Fibroblast of skin of scalp (primary cell): ENCODE measurements around the gene TIPRL. TPM values are rescaled to one million over a fixed set of nuclear protein-coding genes. Genes with fewer than 3 reads are reported as not detected.
"Not testable (repeated sequence)": the region's sequence is repeated elsewhere in the genome, so short reads cannot be mapped to it uniquely, and the experiment has no call there.

Source experiments
- DNase-seq: peaks from one replicate; pipeline ENCODE4 v3.0.0-alpha.2; 2013
- polyA plus RNA-seq, 2 experiments: library from polyadenylated mRNA; unstranded; fragments of 120-200 nt; gene quantifications; one replicate each; pipeline ENCODE4 v1.2.1, GENCODE V29; 2013; ENCODE audit not compliant: insufficient read length in 2 of 2

Gene TIPRL
- 48.7 TPM for polyA plus RNA-seq (2013, experiment 1 of 2; ENCODE audit: insufficient read length)
- 50.0 TPM for polyA plus RNA-seq (2013, experiment 2 of 2; ENCODE audit: insufficient read length)

DNA sequence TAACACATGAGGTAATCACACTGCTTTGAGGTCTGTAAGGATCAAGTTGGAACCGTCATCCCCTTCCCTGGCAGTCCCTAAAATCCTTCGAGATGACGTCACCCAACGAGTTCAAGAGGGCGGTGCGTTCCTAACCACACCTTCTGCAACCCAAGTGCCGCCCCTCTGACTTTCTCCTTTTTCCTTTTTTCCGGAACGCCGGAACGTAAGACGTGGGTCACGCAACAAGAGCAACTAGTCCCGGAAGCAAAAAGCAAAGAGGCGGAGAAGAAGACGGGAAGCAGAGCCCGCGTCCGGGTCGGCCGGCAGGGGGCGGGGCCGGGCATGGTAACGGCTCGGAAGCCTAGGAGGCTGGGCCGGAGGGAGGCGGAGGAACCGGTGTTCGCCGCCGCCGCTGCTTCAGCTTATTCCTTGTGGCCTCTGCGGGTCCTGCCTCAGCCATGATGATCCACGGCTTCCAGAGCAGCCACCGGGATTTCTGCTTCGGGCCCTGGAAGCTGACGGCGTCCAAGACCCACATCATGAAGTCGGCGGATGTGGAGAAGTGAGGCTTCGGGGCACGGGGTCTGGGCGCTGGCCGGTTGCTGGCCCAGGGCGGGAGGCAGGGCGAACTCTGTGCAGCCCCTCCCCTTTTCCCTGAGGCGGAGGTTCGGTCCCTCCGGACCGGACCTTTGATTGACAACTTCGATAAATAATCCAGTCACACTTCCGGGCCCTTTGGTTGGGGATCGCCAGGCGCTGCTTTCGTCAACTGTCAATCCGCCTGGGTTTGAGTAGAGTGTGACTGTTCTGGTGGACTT lies at the start of gene TIPRL:
Gene TIPRL (plus strand): TSS at position 325 of the 800 bp plus-strand sequence. CDS start 116 bp downstream, at position 441.
- peak; percentile 99 for DNase-seq

DNA sequence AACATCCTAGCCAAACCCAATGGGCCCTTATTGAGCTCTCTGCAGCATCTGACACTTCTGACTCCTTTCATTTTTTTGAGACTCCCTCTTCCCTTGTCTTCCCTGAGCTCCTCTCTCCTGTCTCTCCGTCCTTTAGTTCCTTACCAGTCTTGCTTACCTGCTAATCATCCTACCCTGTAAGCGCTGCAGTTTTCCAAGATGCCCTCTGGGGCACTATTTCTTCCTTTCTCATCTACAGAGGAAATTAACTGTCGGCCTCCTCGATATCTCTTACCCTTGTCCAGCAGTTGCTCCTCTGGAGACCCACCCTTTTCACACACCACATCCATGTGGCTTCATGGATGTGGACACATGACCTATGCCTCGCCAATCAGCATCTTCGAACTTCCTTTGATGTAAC lies 48.8 kb upstream of the TIPRL start:
- no peak for DNase-seq

DNA sequence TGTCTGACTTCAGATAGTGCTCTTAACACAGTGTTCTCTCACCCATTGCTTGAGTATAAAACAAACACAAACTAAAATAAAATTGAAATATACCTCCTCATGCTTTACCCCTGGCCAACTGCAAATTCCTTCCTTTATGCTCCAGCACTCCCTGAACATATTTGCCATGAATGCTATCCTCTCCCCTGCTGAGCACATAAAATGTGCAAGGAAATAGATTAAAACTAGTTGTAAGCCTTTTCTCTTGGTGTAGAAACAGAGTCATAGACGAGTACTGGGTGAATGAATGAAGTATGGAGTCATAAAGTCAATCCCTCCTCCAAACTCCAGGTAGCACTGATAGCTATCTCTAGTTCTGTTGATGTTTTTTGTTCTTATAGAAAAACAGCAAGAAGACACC lies 44.6 kb upstream of the TIPRL start:
- DNase-seq = peak; percentile 50

DNA sequence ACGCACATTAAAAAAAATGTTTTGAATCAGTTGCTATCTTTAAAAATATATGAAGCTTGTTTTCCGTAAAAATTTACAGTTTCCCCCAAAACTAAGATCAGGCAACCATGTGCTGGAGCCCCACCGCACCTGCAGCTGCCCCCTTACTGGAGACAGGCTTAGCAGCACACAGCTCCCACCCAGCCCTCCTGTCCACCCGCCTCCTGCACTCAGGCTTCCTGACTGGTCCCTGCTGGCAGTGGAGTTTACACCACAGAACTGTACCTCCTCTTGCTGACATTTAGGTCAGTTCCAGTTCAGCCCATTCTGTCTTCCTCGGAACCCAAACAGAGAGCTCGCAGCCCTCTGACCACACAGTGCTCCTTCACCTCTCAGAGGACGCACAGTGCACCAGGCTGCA lies 44.1 kb upstream of the TIPRL start:
- no peak for DNase-seq

DNA sequence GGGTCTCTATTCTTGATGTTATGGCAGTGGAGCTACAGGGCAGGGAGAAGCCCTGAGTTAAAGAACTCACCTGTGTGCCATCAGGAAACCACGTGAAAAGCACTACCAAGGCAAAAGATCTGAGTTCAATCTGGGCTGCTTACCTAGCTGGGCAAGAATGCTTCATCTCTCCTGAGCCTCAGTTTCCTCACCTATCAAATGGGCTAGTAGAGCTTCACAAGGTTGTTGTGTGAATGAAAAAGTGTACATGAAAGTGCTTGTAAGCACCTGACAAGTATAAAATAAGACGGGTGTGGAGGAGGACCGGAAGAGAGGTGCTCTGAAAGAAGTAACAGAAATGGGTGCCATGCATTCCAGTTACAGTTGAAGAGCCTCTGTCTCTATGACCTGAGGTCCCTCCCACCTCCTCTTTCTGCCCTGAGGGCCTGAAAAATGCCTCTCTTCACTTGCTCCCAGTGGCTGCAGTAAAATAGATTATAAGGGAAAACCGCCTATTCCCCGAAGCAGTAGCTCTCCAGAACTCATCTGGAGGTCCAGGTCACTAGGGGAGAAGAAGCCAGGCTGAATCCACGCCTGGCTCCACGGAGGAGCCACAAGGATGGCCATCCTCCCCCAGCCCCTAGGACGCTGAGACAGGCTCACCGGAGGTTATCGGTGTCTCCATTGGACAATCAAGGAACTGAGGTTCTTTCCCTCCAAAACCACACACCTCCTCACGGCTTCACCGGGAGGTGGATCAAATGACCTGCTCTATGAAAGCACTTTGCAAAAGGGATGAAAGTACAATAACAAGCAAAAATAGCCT lies 43.4 kb upstream of the TIPRL start:
- no peak for DNase-seq

DNA sequence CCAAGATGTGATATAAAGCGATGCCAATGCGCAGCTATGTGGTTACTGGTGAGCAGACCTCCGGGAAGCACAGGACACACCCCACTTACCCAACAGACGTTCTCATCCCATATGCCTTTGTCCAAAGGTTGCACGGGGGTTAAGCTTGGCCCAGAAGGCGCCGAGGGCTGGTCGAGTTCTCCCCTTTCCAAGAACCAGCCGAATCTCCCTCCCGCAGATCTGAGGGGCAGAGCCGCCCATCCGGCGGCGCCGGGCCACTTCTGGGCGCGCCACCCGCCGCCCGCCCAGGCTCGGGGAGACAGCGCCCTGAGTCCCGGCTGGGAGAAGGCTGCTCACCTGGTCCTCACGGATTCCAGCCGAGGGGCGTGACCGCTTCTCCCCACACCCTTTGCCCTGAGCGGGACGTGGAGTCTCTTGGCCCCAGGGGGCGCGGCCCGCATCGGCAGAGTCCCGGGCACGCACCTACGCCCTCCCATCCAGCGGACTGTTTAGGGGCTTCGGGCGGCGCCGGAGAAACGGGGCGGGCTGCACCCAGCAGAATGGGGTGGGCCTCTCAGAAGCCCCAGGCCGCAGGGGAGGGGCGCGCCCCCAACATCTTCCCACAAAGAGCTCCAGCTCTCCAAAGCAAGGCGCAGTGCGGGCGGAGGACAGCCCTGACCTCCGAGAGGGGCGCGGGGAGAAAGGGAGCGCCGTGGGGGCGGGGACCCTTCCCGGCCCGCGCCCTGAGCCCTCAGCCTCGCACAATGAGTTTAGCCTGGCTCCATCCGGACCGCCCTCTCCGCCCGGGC lies 42.6 kb upstream of the TIPRL start:
- DNase-seq = peak; percentile 26

DNA sequence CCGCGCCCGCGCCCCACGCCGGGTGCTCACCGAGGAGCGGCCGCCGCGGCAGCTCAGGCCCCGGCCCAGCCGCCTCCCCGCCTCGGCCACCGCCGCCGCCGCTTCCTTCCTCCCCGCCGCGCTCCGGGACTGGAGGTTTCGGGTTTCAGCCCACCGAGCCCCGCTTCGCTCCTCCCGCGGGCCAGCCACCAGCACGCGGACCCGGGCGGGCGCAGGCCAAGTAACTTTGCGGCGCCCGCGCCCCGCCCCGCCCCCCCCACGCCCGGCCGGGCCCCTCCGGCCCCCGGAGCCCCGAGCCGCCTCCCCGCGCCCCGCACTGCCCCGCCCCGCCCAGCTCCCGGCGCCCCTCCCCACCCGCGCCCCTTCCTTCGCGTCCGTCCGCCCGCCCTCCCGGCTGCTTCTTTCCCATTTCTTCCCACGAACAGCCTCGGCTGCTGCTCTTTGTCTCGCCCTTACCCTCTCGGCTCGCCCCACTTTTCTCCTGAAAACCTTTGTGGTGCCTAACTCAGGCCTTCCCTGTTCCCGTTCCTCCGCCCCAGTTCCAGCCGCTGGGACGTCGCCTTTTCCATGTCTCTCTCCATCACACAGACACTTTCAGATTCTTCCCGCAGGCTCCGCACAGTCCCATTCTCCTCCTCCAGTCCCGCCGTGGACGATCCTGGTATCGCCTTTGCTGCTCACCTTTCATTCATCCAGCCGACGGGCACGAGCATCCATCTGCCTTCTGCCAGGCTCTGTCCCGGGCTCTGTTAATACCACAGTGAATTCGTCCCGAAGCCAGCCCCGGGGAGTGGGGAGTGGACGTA lies 41.9 kb upstream of the TIPRL start, which contains the start of gene GPR161:
Gene GPR161 (minus strand): TSS at position 222 of the 806 bp plus-strand sequence. CDS start 32,080 bp downstream, outside the sequence.
- peak; percentile 63 for DNase-seq

DNA sequence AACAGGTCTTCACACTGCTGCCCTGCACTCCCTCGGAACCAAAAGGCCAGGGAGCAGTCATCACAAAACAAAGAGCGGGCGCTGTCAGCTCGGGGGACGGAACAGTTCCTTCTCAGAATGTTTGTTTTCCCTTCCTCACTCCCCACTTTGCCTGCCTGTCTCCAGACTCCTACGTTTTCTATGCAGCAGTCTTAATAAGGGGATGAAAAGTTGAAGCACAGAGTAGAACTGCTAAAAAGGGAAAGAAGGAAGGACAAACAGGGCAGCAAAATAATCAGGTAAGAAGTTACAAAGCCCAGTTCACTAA lies 41.3 kb upstream of the TIPRL start:
- DNase-seq = no peak

DNA sequence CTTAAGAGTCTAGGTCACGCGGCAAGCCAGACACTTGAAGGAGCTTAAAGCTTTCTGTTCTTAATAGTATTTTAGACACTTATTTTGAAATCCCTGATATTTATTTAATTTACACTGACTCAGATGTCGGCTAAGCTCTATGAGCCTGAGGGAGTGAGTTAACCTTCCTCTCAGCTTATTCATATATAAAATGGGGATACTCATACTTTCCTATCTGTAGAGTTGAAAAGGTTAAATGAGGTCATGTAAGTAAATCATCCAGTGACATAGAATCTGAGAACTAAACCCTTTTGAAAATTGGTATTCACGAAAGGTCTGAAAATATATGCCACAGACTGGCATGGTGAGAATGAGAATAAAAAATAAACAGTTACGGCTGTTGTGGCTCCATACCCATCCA lies 40.6 kb upstream of the TIPRL start:
- peak; percentile 29 for DNase-seq

DNA sequence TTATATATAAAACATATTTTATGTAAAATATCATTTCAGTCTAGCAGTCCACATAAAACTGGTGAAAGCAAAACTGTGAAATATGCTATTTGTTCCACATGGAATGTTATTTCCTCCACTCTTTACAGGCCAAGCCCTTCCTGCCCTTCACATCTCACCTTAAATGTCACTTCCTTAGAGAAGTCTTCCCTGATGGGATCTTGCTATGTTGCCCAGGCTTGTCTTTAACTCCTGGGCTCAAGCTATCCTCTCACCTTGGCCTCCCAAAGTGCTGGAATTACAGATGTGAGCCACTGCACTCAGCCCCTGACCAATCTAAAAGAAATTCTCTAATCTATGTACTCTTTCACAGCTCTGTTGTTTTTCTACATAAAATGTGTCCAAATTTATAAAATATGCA lies 39.7 kb upstream of the TIPRL start:
- DNase-seq = no peak

DNA sequence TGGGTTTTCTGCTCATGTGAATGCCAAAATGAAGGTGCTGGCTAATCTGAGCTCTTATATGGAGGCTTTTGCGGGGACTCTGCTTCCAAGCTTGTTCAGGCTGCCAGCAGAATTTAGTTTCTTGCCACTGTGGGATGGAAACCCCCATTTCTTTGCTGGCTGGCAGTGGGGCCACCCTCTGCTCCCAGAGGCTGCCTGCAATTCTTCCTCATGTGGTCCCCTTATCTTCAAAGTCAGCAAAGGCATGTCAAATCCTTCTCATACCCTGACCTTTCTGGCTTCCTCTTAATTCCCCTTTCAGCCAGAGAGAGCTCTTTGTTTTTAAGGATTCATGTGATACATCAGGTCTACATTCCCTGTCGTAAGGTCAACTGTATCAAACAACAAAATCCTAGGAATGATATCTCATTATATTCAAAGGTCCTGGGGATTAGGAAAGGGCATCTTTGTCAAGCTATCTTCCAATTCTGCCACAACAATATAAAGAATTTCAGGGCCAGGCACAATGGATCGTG lies 36.8 kb upstream of the TIPRL start:
- DNase-seq = no peak

DNA sequence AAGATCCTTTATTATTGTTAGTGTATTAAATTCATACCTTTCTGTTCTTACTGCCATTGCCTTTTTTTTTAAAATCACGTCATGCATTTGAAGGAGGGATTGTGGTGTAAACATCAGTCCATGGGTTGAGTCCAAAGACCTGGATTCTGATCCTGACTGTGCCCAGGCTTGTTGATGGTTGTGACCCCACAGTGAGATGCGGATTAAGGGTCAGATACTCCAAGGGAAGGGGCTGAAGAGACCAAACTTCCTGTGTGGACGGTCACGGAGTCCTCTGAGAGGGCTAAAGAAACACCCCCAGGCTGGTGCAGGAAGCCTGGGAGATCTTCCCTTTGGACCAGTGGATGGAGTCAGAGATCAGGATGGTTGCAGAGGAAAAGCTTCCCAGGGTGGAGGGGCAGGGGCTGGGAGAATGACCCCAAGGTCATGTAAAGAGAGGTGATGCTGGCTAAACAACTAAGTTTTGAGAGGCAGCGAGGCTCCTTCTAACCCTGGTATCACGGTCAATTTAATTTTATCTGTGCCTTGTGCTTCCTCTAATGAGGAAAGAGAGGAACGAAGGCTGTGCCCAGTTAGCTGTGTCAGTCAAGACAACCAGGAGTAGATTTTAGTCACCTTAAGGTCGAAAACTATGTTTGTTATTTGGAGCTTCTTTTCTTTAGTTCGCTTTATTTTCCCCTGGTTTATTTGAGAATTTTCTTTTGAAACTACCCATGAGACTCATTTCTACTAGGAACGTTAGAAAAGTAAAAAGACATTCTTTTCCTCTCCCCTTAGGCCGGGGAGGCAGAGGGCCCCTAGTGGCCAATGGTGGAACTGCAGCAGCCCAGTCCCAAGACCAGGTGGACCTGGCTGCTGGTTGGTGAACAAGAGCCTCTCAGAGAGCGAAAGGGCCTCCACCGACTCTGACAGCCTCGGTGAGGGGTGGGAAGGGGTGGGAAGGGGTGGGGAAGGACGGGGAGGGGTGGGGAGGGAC lies 33.3 kb upstream of the TIPRL start:
- peak; percentile 81 for DNase-seq

DNA sequence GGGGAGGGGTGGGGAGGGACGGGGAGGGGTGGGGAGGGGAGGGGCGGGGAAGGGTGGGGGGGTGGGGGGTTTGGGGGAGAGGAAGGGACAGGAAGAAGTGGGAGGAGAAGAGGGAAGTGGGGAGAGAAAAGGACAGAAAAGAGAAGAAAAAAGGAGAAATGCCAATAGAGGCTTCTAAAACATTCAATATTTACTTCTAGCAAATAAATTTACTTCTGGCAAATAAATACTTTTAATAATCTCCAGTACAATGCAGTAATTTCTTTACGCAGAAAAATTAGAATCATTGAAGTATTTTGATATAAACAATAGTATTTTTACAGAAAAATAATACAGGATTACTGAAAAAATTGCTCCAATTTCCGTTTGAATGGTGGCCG lies 32.6 kb upstream of the TIPRL start:
- no peak for DNase-seq

DNA sequence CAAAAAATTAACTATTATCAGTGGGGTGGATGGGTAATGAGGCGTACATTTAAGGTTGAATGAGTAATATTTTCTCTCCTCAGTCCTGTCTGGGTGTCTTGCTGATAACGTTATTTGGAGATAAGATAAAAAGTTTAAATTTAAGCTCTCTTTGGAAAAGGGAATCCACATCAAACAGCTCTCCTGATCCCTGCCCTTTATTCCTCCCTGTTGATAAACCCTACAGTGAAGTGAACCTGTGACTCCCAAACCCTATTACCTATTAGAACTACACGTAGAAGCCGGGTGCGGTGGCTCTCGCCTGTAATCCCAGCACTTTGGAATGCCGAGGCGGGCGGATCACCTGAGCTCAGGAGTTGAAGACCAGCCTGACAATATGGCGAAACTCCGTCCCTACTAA lies 32.1 kb upstream of the TIPRL start:
- DNase-seq = no peak

DNA sequence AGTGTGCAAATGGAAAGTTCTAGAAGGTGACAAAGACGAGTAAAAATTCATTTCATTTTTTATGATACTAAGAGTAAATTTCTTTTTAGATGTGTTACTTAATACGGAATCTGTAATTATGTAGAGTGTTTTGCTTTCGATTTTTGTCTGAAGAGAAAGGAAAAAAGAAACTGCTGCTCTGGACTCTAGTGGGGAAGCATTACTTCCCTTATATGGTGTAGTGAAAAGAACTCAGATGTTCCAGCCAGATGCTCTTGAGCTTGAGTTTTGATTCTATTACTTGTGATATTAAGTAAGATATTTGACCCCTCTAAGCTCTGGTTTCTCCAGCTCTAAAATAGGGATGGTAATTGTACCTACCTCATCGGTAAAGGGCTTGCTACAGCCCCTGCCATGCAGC lies 29.8 kb upstream of the TIPRL start:
- DNase-seq = peak; percentile 20

DNA sequence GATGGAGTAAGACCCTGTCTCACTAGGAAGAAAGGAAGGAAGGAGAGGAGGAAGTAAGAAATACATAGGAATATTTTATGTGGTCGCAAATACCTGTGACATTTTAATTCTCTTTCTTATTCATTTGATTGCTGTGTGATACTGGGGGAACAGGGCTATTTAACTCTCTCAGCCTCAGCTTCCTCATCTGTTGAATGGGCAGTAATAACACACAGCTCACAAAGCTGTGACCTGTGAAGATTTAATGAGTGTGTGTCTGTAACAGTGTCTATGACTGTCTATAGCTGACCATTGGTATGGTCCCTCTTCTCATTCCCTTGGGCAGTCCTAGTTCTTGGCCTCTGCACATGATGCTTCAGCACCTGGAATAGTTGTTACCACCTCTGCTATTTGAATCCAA lies 28.5 kb upstream of the TIPRL start:
- DNase-seq = no peak

DNA sequence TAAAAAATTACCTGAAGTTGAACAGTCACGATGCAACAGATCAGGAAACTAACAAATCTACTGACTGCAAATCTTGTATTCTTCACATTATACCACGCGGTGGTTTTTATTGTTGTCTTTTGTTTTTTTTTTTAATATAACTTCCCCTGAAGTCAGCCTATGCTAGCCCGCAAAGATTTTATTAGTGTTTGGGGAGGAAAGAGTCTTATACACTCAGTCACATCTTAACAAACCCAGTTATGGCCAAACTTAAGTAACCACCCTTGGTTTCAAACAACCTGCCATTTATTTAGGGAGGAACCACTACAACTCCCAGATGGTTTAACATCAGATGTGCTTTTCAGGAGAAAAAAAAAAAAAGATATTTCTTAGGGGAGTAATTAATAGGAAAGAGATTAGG lies 26.8 kb upstream of the TIPRL start:
- no peak for DNase-seq

DNA sequence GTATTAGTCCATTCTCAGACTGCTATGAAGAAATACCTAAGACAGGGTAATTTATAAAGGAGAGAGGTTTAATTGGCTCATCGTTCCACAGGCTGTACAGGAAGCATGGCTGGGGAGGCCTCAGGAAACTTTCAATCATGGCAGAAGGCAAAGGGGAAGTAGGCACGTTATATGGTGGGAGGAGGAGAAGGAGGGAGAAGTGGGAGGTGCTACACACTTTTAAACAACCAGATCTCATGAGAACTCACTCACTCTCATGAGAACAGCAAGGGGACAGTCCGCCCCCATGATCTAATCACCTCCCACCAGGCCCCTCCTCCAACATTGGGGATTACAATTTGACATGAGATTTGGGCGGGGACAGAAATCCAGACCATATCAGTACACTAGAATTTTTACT lies 24.1 kb upstream of the TIPRL start:
- not testable (repeated sequence) for DNase-seq

DNA sequence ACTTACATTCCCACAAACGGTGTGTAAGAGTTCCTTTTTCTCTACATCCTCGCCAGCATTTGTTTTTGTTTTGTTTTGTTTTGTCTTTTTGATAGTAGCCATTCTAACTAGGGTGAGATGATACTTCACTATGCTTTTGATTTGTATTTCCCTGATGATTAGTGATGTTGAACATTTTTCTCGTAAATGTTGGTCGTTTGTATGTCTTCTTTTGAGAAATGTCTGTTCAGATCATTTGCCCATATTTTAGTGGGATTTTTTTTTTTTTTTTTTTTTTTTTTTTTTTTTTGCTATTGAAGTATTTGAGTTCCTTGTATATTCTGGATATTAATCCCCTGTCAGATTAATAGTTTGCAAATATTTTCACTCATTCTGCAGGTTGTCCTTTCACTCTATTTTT lies 22.9 kb upstream of the TIPRL start:
- no peak for DNase-seq

DNA sequence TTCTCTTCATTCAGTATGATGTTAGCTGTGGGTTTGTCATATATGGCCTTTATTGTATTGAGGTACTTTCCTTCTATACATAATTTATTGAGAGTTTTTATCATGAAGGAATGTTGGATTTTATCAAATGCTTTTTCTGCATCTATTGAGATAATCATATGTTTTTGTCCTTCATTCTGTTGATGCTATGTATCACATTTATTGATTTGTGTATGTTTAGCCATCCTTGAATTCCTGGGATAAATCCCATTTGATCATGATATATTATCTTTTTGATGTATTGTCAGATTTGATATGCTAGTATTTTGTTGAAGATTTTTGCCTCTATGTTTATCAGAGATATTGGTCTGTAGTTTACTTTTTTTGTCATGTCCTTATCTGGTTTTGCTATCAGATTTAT lies 21.1 kb upstream of the TIPRL start:
- DNase-seq = no peak

DNA sequence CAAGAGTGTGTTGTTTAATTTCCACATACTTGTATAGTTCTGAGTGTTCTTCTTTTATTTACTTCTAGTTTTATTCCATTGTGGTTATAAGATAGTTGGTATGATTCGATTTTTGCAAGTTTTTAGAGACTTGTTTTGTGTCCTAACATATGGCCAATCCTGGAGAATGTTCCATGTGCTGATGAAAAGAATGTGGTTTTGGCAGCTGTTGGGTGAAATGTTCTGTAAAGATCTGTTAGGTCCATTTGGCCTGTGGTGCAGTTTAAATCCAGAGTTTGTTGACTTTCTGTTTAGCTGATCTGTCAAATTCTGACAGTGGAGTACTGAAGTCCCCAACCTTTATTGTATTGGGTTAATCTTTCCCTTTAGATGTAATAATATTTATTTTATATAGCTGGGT lies 19.5 kb upstream of the TIPRL start:
- DNase-seq = no peak
